Activated CD8-positive, alpha-beta T cell treated with anti-CD3 and anti-CD28 coated beads for 36 hours (primary cell): ENCODE measurements around the gene DBNL. TPM values are rescaled to one million over a fixed set of nuclear protein-coding genes. Genes with fewer than 3 reads are reported as not detected.

Experiments used
- ATAC-seq: fragments of 200-7000 bp; cut with Tn5 transposase; one replicate; pipeline ENCODE4 v1.10.0; 2021; ENCODE audit warnings: mild to moderate bottlenecking, moderate library complexity
- CTCF ChIA-PET: fragments of 350-600 bp; sonication (Branson Sonifier 250); formaldehyde crosslinking; loops from one replicate; lab custom pipeline; 2021; ENCODE audit warnings: antibody characterized with exemption; lab: Charles Lee
- POLR2A ChIA-PET: fragments of 350-600 bp; sonication (Branson Sonifier 250); formaldehyde crosslinking; loops from one replicate; lab custom pipeline; 2021; ENCODE audit warnings: antibody characterized with exemption; lab: Charles Lee
- DNase-seq: peaks from one replicate; pipeline ENCODE4 v3.0.0-alpha.2; 2020
- H3K27ac Mint-ChIP-seq: one replicate; pipeline ENCODE4 v1.8.0; 2021; ENCODE audit warnings: mild to moderate bottlenecking, mixed read lengths
- H3K27me3 Mint-ChIP-seq: one replicate; pipeline ENCODE4 v1.8.0; 2021; ENCODE audit warnings: mixed read lengths
- H3K36me3 Mint-ChIP-seq: one replicate; pipeline ENCODE4 v1.8.0; 2021; ENCODE audit warnings: low read depth, mixed read lengths
- H3K4me1 Mint-ChIP-seq: one replicate; pipeline ENCODE4 v1.8.0; 2021; ENCODE audit warnings: low read depth, mixed read lengths
- H3K4me3 Mint-ChIP-seq: one replicate; pipeline ENCODE4 v1.8.0; 2021; ENCODE audit warnings: mild to moderate bottlenecking, moderate library complexity, mixed read lengths
- H3K9me3 Mint-ChIP-seq: one replicate; pipeline ENCODE4 v1.8.0; 2021; ENCODE audit warnings: mixed read lengths
- intact Hi-C: fragments of 100-400 bp; cut with micrococcal nuclease; formaldehyde crosslinking; loops from one replicate; pipeline ENCODE4 v1.10.0; 2022
- total RNA-seq, 2 experiments: library from RNA; stranded (reverse); gene quantifications; one replicate each; pipeline ENCODE4 v1.2.3, GENCODE V29; 2021
- TF ChIP-seq, protein P1 (sequence below): fragments of 200-600 bp; IDR thresholded peaks from one replicate; pipeline ENCODE4 v1.8.0; 2022; ENCODE audit warnings: antibody characterized with exemption, mild to moderate bottlenecking

DBNL gene
- total RNA-seq, 2 experiments from 2014 or later = 108 to 110 TPM

DNA sequence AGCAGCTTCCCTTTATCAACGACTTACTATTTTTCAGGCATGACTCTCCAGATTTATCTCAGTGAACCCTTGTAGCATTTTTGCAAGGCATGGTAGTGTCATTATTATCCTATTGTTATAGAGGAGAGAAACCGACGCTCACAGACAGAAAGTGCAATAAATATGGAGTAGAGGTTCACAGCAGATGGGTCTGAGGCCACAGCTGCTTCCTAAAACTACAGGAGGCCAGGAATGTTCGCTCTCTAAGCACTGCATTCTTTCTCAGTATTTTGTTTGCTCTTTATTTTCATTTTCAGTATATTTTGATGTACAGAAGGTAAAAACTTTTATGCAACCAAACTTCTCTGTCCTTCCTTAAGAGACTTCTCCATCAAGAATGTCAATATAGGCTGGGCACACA lies 55.2 kb downstream of the DBNL start:
- ATAC-seq (no peak), DNase-seq (no peak)
- Mint-ChIP-seq H3K4me3 (no peak overlapping the region), H3K4me1 (peaks cover 27% of the 10 kb centered on the region), H3K27ac (no peak overlapping the region), H3K36me3 (no peaks in the 10 kb centered on the region), H3K27me3 (no peaks in the 10 kb centered on the region), H3K9me3 (no peaks in the 10 kb centered on the region)
- TF ChIP-seq, protein P1, sequence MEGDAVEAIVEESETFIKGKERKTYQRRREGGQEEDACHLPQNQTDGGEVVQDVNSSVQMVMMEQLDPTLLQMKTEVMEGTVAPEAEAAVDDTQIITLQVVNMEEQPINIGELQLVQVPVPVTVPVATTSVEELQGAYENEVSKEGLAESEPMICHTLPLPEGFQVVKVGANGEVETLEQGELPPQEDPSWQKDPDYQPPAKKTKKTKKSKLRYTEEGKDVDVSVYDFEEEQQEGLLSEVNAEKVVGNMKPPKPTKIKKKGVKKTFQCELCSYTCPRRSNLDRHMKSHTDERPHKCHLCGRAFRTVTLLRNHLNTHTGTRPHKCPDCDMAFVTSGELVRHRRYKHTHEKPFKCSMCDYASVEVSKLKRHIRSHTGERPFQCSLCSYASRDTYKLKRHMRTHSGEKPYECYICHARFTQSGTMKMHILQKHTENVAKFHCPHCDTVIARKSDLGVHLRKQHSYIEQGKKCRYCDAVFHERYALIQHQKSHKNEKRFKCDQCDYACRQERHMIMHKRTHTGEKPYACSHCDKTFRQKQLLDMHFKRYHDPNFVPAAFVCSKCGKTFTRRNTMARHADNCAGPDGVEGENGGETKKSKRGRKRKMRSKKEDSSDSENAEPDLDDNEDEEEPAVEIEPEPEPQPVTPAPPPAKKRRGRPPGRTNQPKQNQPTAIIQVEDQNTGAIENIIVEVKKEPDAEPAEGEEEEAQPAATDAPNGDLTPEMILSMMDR = no peak
- intact Hi-C loops = no loop called here
- ChIA-PET CTCF (interaction anchor here (1.1 to 3.0 kb wide), 2 partner anchors 15 to 96 kb away, joined by 4 to 21 read pairs; no protein-coding TSS in a partner anchor), POLR2A (interaction anchor here (1.1 to 2.6 kb wide), 3 partner anchors 16 to 53 kb away, joined by 3 to 11 read pairs (median 4); no protein-coding TSS in a partner anchor)

DNA sequence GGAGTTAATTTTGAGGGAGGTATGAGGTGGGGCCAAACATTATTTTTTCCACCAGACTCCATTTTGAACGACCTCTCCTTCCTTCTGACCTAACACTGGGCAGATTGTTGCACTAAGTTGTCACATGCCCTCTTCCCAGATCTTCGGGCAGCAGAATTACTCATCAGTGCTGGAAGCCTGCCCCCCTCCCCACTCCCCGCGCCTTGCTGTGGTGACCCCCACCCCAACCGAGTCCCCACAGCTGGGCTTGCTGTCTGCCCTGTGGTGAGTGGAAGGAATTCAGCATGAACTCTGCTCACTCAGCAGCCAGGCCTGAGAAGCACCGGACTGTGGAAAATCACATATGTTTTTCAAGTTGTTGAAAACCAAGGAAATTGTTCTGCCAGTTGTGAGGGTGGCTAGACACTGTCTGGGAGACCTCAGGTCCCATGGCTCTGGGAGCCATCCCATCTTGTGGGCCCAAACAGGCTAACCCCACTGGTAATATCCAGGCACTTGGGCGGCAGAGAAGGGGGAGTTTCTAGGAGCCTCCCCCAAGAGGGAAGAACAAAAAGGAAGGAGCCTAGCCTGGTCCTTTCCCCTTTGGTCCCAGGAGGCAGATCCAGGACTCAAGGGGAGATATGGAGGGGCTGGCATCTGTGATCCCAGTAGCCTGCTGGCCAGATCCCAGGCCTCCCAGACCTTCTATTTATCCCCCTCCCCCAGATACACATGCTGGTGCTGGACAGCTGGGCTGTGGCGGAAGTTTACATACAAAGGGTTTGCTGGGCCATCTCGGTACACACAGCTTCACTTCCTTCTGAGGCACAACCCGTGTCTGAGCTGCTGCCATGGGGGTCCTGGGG lies 56.2 kb downstream of the DBNL start:
- intact Hi-C loops = no loop called here
- ChIA-PET CTCF (interaction anchor here (0.7 to 1.4 kb wide), 2 partner anchors 12 to 19 kb away, joined by 3 read pairs; no protein-coding TSS in a partner anchor), POLR2A (interaction anchor here (1.4 to 1.5 kb wide), 2 partner anchors 11 to 26 kb away, joined by 4 to 6 read pairs; no protein-coding TSS in a partner anchor)
- peaks cover 35% of the 10 kb centered on the region for H3K4me1 Mint-ChIP-seq
- no peak overlapping the region for H3K4me3 Mint-ChIP-seq
- H3K9me3 Mint-ChIP-seq = no peaks in the 10 kb centered on the region
- H3K27ac Mint-ChIP-seq = peak overlapping the region; percentile 42
- ATAC-seq (no peak), DNase-seq (no peak)
- TF ChIP-seq, protein P1 = no peak
- peaks cover under 1% of the 10 kb centered on the region for H3K36me3 Mint-ChIP-seq
- H3K27me3 Mint-ChIP-seq = peaks cover 2% of the 10 kb centered on the region

DNA sequence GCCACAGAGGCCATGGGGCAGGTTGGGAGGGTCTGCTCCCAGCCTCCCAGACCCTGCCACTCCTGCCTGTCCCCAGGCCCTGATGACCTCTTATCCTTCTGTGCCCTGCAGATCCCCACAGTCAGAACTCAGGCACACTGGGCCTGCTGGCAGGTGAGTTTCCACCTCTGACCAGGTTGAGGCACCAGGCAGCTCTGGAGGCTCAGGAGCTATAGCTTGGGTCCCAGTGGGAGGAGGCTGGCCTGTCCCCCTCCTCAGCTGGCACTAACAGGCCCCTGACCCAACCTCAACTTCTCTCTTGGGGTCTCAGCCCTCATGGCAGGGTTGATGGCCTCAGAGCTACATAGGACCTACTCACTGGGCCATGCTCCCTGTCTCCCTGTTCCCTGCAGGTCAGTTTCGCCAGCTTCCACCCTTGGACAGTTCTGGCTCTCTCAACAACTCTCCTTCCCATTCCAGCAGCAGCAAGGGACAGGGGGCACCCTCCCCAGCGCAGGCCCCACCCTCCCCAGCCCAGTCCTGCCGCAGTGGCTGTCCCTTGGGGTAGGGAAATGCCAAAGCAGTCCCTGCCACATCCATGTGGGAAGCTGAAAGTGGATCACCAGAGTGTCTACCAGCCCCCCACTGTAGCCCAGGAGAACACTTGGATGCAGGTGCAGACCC lies 56.9 kb downstream of the DBNL start:
- Mint-ChIP-seq H3K9me3 (no peaks in the 10 kb centered on the region), H3K4me1 (peaks cover 41% of the 10 kb centered on the region), H3K4me3 (no peak overlapping the region), H3K27ac (no peak overlapping the region), H3K27me3 (peaks cover 2% of the 10 kb centered on the region), H3K36me3 (peaks cover 2% of the 10 kb centered on the region)
- DNase-seq (no peak), ATAC-seq (no peak)
- intact Hi-C loops = no loop called here
- ChIA-PET POLR2A (interaction anchor here (1.4 to 2.2 kb wide), 4 partner anchors 11 to 26 kb away, joined by 4 to 10 read pairs (median 6); partner anchors contain the start of gene POLD2), CTCF (interaction anchor here (0.7 to 1.4 kb wide), 3 partner anchors 11 to 20 kb away, joined by 3 read pairs; no protein-coding TSS in a partner anchor)
- TF ChIP-seq, protein P1 = no peak

GRCh38 chr7:44101966-44102845 lies 57.7 kb downstream of the DBNL start:
- TF ChIP-seq, protein P1 = no peak
- peaks cover 34% of the 10 kb centered on the region for H3K4me1 Mint-ChIP-seq
- H3K27me3 Mint-ChIP-seq = peaks cover 2% of the 10 kb centered on the region
- H3K36me3 Mint-ChIP-seq = peaks cover 2% of the 10 kb centered on the region
- ATAC-seq = no peak
- ChIA-PET POLR2A (interaction anchor here (0.5 to 2.2 kb wide), 5 partner anchors 10 to 38 kb away, joined by 3 to 10 read pairs (median 5); partner anchors contain the start of gene POLD2), CTCF (interaction anchor here (1.3 to 1.4 kb wide), 2 partner anchors 17 to 21 kb away, joined by 3 read pairs; no protein-coding TSS in a partner anchor)
- no peak overlapping the region for H3K4me3 Mint-ChIP-seq
- H3K27ac Mint-ChIP-seq = no peak overlapping the region
- intact Hi-C loops = no loop called here
- no peaks in the 10 kb centered on the region for H3K9me3 Mint-ChIP-seq
- DNase-seq = no peak
